AG09319 (cell line): ENCODE measurements around the gene HACD3.

Experiments used
- DNase-seq: peaks from one replicate; pipeline ENCODE4 v3.0.0-alpha.2; 2010; ENCODE audit warnings: low read depth; ENCODE audit errors: extremely low read depth
- TF ChIP-seq, protein P1 (sequence below): IDR thresholded peaks from 2 replicates; pipeline ENCODE4 v1.5.1; 2011; ENCODE audit warnings: low read depth, mild to moderate bottlenecking, inconsistent platforms, low read length, moderate library complexity

The HACD3 gene

DNA sequence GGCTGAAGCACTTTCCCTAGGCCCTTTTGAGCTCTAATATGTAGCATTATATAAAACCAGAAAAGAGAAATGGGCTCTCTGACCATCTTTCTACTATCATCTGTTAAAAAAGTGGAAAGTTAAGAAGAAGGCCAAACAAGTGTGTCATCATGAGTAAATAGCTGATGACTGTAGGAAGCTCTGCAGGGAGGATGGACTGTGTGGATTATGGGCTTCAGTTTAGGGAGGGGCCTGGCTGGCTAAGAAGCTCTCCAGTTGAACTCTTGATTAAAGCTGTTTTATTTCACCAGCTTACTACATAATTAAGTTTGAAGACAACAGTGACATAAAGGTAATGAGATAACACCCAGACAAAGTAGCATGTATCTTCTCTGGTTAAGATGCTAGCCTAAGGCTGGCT is 50.0 kb downstream of the HACD3 start:
- TF ChIP-seq, protein P1, sequence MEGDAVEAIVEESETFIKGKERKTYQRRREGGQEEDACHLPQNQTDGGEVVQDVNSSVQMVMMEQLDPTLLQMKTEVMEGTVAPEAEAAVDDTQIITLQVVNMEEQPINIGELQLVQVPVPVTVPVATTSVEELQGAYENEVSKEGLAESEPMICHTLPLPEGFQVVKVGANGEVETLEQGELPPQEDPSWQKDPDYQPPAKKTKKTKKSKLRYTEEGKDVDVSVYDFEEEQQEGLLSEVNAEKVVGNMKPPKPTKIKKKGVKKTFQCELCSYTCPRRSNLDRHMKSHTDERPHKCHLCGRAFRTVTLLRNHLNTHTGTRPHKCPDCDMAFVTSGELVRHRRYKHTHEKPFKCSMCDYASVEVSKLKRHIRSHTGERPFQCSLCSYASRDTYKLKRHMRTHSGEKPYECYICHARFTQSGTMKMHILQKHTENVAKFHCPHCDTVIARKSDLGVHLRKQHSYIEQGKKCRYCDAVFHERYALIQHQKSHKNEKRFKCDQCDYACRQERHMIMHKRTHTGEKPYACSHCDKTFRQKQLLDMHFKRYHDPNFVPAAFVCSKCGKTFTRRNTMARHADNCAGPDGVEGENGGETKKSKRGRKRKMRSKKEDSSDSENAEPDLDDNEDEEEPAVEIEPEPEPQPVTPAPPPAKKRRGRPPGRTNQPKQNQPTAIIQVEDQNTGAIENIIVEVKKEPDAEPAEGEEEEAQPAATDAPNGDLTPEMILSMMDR: no peak
- DNase-seq: peak; percentile 12

DNA sequence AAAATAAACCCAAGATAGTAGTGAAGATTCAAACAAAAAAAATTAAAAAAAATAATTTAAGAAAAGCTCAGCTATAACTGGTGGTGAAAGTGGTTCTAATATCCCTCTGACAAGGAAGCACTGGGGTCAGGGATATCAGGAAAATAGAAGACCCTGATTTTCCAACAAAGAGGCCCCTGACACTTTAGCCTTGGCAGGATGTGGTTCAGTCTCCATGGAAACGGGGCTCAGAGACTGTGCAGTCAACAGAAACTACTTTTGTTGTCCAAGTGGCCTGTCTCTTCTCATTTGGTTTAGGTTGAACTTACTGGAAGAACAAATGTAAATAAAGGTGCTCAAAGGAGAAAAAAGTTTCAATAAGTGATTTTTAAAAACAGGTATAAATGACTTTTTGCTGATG is 53.4 kb downstream of the HACD3 start:
- no peak for DNase-seq

DNA sequence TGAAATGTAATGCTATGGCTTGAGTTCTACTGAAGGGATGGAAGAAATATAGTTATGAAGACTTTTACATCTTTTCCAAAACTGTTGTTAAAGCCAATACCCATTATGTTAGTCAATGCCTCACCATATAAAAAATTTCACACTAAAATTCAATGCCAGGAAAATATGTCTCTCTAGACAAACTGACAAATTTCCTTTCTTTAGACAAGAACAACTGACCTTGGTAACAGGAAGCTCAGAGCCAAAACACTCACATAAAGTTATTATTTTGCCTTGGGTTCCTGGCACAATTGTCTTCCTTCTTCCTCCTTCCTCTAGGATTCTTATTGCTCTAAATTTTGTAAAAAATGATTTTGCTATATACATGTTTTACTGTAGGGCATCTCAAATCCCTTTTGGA is 54.0 kb downstream of the HACD3 start:
- TF ChIP-seq, protein P1: no peak

More for the DNA sequence above, 53.4 kb downstream of the HACD3 start:
- TF ChIP-seq, protein P1: no peak

DNA sequence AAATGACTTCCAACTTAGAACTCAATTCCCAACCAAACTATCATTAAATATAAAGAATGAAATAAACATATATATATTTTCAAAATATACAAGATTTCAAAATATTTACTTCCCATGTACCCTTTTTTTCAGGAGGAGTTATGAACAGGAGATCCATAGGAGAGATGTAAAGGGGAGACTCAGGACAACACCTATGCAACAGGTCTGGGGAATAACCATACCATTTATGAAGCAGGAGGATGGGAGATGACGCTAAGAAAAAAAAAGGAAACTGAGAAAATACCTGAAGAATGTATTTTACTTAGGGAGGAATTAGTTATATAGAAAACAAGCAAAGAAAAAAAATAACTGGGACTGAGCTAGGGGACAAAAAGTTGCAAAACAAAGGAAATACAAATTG is 56.8 kb downstream of the HACD3 start:
- TF ChIP-seq, protein P1: no peak
- no peak for DNase-seq

More for the DNA sequence above, 54.0 kb downstream of the HACD3 start:
- DNase-seq: no peak

DNA sequence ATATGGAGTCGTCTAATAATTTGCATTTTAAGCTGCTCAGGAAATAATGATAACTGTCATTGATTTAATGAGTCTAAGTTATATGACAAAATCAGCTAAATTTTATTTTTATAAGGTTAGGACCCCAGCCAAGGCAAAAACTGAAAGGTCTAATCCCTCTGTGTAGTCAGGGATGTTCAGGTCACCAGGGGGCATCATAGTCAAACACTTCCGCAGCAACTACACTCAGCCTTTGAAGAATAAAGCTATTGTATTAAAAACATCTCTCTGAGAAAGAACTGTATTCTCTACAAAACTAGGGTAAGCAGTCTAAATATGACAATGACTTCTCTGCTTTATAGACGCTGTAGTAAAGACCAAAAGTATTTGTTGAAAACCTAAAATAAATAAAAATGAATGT is 65.7 kb downstream of the HACD3 start:
- TF ChIP-seq, protein P1: peak; percentile 20
- DNase-seq: no peak

DNA sequence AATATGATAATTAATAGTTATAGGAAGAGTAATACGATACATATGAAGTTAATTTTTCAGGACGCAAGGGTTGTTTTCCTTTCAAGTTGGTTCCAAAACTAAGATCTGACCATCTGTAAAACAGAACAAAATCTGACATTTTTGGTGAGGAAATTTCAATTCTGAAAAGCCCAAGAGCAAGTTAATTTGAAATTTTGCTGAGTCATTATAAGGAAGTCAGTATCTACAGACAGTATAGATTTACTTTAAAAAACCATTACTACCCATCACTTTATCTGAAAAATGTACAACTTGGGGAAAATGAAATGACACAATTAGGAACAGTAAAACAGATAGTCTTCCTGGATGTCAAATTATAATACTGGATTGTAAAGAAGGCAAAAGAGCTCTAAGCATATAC is 68.2 kb downstream of the HACD3 start:
- TF ChIP-seq, protein P1: no peak
- DNase-seq: no peak

DNA sequence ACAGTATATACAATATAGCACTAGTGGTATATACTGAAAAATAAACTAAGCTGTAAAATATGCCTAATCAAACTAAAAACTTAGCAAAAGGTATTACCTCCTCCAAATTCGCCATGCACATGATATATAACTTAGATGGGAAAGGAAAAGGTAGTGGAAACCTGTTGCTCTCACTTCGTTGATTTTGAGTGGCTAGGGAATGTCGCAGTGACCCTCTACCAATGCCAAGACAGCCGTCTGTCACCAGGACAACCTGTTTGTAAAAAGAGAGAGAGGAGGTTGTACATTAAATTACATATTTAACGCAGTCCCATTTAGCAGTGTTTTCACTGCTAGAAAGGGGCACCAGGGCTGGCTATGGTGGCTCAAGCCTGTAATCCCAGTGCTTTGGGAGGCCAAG is 69.4 kb downstream of the HACD3 start:
- TF ChIP-seq, protein P1: no peak

More for the DNA sequence above, 69.4 kb downstream of the HACD3 start:
- DNase-seq: no peak
